Common myeloid progenitor, CD34-positive (primary cell): ENCODE measurements around the gene SCYGR6.
A peak's percentile ranks its signal among the peaks of the same experiment; 100 is the strongest.
"Not testable (repeated sequence)": the region's sequence is repeated elsewhere in the genome, so short reads cannot be mapped to it uniquely, and the experiment has no call there.

ENCODE experiments used
- CTCF ChIA-PET: fragments of 350-600 bp; sonication (Branson Sonifier 250); formaldehyde crosslinking; loops from one replicate; lab custom pipeline; 2021; ENCODE audit warnings: antibody characterized with exemption; lab: Charles Lee
- POLR2A ChIA-PET: fragments of 350-600 bp; sonication (Branson Sonifier 250); formaldehyde crosslinking; loops from one replicate; lab custom pipeline; 2021; ENCODE audit warnings: antibody characterized with exemption; lab: Charles Lee
- DNase-seq, 3 donors: peaks; one replicate each; pipeline versions ENCODE4 v3.0.0 to v3.0.0-alpha.2; 2013
- H3K27ac ChIP-seq, 2 experiments: 1 replicate in 1 of 2; 2 replicates in 1 of 2; pipeline ENCODE4 v1.7.0; 2013; ENCODE audit warnings: inconsistent platforms in 2 of 2, low read length in 2 of 2, mild to moderate bottlenecking in 2 of 2, low read depth in 1 of 2, moderate library complexity in 1 of 2; ENCODE audit not compliant: severe bottlenecking in 2 of 2, insufficient read depth in 1 of 2, poor library complexity in 1 of 2
- H3K27me3 ChIP-seq, 5 experiments: replicated peaks in 2 of 5; 1 replicate in 3 of 5; 2 replicates in 2 of 5; pipeline versions ENCODE4 v1.6.1 to v1.7.0; 2013; ENCODE audit warnings: low read length in 4 of 5, mild to moderate bottlenecking in 2 of 5, moderate library complexity in 2 of 5, inconsistent platforms in 1 of 5; ENCODE audit not compliant: insufficient read depth in 5 of 5, control insufficient read depth in 4 of 5
- H3K36me3 ChIP-seq, 4 experiments: 1 replicate in 2 of 4; 2 replicates in 2 of 4; pipeline versions ENCODE4 v1.6.1 to v1.7.0; 2013; ENCODE audit warnings: low read length in 3 of 4, control low read depth in 1 of 4, mild to moderate bottlenecking in 1 of 4; ENCODE audit not compliant: control insufficient read depth in 4 of 4, insufficient read depth in 4 of 4
- H3K4me1 ChIP-seq, 4 experiments: 1 replicate in 3 of 4; 2 replicates in 1 of 4; pipeline versions ENCODE4 v1.6.1 to v1.7.1; 2013; ENCODE audit warnings: low read length in 3 of 4, mild to moderate bottlenecking in 3 of 4, control low read depth in 1 of 4, inconsistent platforms in 1 of 4, moderate library complexity in 1 of 4; ENCODE audit not compliant: control insufficient read depth in 4 of 4, insufficient read depth in 4 of 4; ENCODE audit errors: control extremely low read depth in 1 of 4
- H3K4me3 ChIP-seq, 7 experiments: 1 replicate in 4 of 7; 2 replicates in 3 of 7; pipeline versions ENCODE4 v1.5.1 to v1.7.0; 2013; ENCODE audit warnings: mild to moderate bottlenecking in 7 of 7, low read length in 6 of 7, moderate library complexity in 6 of 7, inconsistent platforms in 2 of 7, low read depth in 2 of 7, control low read depth in 1 of 7; ENCODE audit not compliant: insufficient read depth in 4 of 7, control insufficient read depth in 1 of 7; ENCODE audit errors: extremely low read depth in 1 of 7
- H3K9me3 ChIP-seq, 5 experiments: 1 replicate in 4 of 5; 2 replicates in 1 of 5; pipeline versions ENCODE4 v1.6.1 to v1.7.1; 2013; ENCODE audit warnings: low read length in 4 of 5, mild to moderate bottlenecking in 2 of 5, inconsistent platforms in 1 of 5, low read depth in 1 of 5, moderate library complexity in 1 of 5; ENCODE audit not compliant: control insufficient read depth in 4 of 5, insufficient read depth in 2 of 5; ENCODE audit errors: control extremely low read depth in 1 of 5
- WGBS: methylation state at CpG from one replicate; pipeline ENCODE4 v1.1.5; 2013; ENCODE audit not compliant: insufficient coverage; 5-methylcytosine and 5-hydroxymethylcytosine counted together

Gene SCYGR6

DNA sequence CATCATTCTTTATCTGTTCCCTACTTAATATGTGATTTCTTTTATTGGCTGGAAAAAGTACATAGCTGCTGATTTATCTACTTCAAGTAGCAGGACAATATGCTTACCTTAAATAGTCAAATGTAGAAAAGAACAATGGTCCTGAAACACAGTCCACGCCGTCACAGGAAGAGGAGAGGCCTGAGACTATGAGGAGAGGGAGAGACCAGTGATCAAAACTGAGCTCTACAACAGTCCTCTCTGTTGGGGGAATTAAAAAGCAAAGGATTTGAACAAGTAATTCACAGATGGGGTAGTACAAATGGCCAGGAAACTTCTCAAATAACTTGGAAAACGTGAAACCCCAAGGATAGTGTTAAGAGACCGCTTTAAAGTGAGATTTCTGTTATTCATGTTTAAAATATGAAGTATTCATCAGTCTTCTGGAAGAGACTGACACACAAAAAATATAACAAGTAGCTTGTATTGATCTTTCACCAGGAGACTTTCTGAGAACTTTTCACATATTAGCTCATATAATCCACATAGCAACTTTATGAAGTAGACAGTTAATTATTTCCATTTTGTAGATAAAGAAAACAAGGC, 41.3 kb upstream of the SCYGR6 start:
- ChIA-PET POLR2A (no interaction called here), CTCF (interaction anchor here (0.7 to 2.7 kb wide), 16 partner anchors 9 to 634 kb away, joined by 3 to 23 read pairs (median 4); no protein-coding TSS in a partner anchor)
- 93% methylated on average over 3 of the region's 4 CpGs for WGBS
- Histone ChIP-seq H3K9me3 (no peaks in the 10 kb centered on the region), H3K36me3 (no peaks in the 10 kb centered on the region), H3K27ac (no peak overlapping the region), H3K4me3 (no peak overlapping the region), H3K4me1 (no peaks in the 10 kb centered on the region), H3K27me3 (no peaks in the 10 kb centered on the region)
- DNase-seq: no peak

DNA sequence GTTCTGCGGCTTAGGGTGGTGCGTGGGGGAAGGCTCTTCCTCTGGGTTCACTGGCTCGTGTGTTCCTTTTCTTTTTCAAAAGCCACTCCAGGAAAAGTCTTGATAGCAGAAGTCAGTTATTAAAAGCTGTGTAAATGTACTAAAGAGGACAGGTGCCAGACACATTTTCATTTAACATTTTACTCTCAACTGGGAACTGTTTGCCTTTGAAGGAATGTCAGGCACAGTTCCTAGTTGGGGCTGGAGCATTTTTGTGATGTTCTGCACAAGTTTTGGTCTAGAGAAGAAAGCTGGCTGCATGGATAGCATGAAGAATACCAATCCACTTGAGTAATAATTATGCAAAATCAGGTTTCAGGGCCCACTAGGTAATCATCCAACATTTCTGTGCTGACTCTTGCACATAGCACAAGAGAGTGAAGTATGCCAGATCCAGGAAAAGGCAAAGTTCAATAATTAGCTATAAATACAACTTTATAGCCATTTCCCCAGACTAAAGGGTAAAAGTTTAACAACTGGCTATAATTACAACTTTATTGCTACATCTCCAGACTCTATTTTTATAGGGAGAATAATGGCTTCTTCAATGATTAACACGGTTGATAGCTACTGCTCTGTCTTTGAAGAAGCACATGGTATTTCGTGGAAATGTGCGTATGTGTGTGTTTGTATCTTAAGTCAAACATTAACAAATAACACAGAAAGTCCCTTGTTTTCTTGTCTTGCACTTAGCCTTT, 37.4 kb upstream of the SCYGR6 start:
- no peaks in the 10 kb centered on the region for H3K4me1 ChIP-seq
- CTCF ChIA-PET: interaction anchor here (1.5 kb wide), 1 partner anchor 629 kb away, joined by 4 read pairs; no protein-coding TSS in a partner anchor

DNA sequence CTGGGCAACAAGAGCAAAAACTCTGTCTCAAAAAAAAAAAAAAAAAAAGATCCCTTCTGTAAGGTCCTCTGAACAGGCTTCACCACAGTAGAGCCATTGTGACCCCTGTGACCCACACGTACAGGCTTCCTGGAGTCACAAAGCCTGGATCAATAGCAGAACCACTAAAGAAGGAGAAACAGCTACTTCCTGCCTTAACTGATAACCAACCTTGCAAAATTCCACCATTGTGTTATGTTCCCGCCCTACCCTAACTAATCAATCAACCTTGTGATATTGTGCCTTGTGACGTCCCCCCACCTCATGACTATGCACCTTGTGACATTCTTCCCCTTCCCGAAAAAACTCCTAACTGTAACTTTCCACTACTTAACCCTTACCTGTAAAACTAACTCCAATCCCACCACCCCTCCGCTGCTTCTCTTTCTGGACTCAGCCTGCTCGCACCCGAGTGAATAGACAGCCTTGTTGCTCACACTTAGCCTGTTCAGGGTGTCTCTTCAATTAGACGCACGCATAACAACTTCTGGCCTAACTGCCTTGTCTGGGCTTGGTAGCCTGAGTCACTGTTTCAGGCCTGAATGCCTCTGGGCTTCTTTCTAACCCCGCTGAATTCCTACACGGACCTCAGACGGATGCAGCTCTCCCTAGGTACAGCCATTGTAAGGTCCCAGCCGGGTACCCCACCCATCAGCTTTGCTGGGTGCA, 35.0 kb upstream of the SCYGR6 start:
- H3K27me3 ChIP-seq: no peaks in the 10 kb centered on the region
- no peak overlapping the region for H3K27ac ChIP-seq
- POLR2A ChIA-PET: no interaction called here
- DNase-seq: peak in 2 of 3 donors; percentile 4 to 6
- H3K4me3 ChIP-seq: no peak overlapping the region
- no peaks in the 10 kb centered on the region for H3K4me1 ChIP-seq
- H3K9me3 ChIP-seq: no peaks in the 10 kb centered on the region
- WGBS: 73% methylated on average over 13 of the region's 13 CpGs
- CTCF ChIA-PET: no interaction called here
- H3K36me3 ChIP-seq: no peaks in the 10 kb centered on the region

More for the DNA sequence above, 37.4 kb upstream of the SCYGR6 start:
- Histone ChIP-seq H3K36me3 (no peaks in the 10 kb centered on the region), H3K4me3 (no peak overlapping the region), H3K27me3 (no peaks in the 10 kb centered on the region), H3K9me3 (no peaks in the 10 kb centered on the region), H3K27ac (no peak overlapping the region)
- 100% methylated on average over 2 of the region's 6 CpGs for WGBS
- POLR2A ChIA-PET: no interaction called here
- no peak for DNase-seq

- H3K27ac ChIP-seq, DNase-seq, H3K36me3 ChIP-seq, H3K4me3 ChIP-seq, H3K9me3 ChIP-seq, POLR2A ChIA-PET, H3K4me1 ChIP-seq, H3K27me3 ChIP-seq: not testable (repeated sequence)
- CTCF ChIA-PET: interaction anchor here (2.6 kb wide), 1 partner anchor 10 kb away, joined by 13 read pairs; no protein-coding TSS in a partner anchor
- WGBS: 0% methylated on average over 1 of the region's 4 CpGs
Observed at GRCh38 chr2:227756261-227756660, 31.7 kb upstream of the SCYGR6 start.

- Histone ChIP-seq H3K27ac (no peak overlapping the region), H3K4me3 (no peak overlapping the region), H3K9me3 (no peaks in the 10 kb centered on the region), H3K36me3 (no peaks in the 10 kb centered on the region), H3K27me3 (no peaks in the 10 kb centered on the region), H3K4me1 (no peaks in the 10 kb centered on the region)
- WGBS: 98% methylated on average over 5 of the region's 6 CpGs
- ChIA-PET POLR2A (no interaction called here), CTCF (no interaction called here)
- DNase-seq: no peak
Observed at GRCh38 chr2:227748079-227748478, 23.5 kb upstream of the SCYGR6 start.

GRCh38 chr2:227745594-227745993, 21.0 kb upstream of the SCYGR6 start, which contains the start of gene SCYGR8:
Gene SCYGR8 (plus strand): TSS chr2:227745894. CDS start chr2:227745894, 0 bp downstream.
- WGBS: no CpG with 5 or more reads among the region's 9 CpGs
- Histone ChIP-seq H3K4me1 (no peaks in the 10 kb centered on the region), H3K27me3 (no peaks in the 10 kb centered on the region), H3K36me3 (no peaks in the 10 kb centered on the region), H3K9me3 (no peaks in the 10 kb centered on the region), H3K27ac (no peak within 1 kb of the TSS), H3K4me3 (no peak within 1 kb of the TSS)
- ChIA-PET CTCF (no interaction called here), POLR2A (no interaction called here)
- no peak for DNase-seq

- DNase-seq, H3K27ac ChIP-seq, H3K4me1 ChIP-seq, H3K36me3 ChIP-seq, POLR2A ChIA-PET, H3K27me3 ChIP-seq, H3K9me3 ChIP-seq, H3K4me3 ChIP-seq: not testable (repeated sequence)
- WGBS: no CpG with 5 or more reads among the region's 7 CpGs
- CTCF ChIA-PET: interaction anchor here (0.6 to 1.2 kb wide), 3 partner anchors 26 to 90 kb away, joined by 3 to 4 read pairs (median 4); no protein-coding TSS in a partner anchor
Observed at GRCh38 chr2:227740705-227741104, 16.1 kb upstream of the SCYGR6 start.
